NCI-H2227 treated with DMSO at 0.1 percent for 48 hours (cell line): Measurements from ENCODE around the gene TTC12.
A peak's percentile ranks its signal among the peaks of the same experiment; 100 is the strongest.

ENCODE experiments used
- DNase-seq: peaks from one replicate; lab custom pipeline; 2025; lab: John Stamatoyannopoulos, UW

TTC12 gene

DNA sequence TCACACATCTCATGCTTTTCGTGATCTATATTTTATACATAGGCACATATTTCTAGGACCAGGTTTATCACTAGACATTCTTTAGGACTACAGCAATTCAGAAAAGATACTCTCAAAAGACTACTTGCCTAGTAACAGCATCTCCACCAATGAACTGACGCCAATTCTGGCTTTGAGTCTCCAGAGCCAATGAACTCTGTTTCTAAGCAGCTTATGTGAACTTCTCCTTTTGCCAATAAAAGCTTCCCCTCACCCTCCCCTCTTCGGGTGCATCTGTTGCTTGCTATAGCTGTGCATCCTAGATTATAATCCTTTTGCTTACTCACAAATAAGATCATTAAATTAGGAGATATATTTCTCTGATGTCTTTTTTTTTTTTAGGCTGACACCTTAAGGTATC is 61.8 kb downstream of the TTC12 start:
- DNase-seq: no peak

DNA sequence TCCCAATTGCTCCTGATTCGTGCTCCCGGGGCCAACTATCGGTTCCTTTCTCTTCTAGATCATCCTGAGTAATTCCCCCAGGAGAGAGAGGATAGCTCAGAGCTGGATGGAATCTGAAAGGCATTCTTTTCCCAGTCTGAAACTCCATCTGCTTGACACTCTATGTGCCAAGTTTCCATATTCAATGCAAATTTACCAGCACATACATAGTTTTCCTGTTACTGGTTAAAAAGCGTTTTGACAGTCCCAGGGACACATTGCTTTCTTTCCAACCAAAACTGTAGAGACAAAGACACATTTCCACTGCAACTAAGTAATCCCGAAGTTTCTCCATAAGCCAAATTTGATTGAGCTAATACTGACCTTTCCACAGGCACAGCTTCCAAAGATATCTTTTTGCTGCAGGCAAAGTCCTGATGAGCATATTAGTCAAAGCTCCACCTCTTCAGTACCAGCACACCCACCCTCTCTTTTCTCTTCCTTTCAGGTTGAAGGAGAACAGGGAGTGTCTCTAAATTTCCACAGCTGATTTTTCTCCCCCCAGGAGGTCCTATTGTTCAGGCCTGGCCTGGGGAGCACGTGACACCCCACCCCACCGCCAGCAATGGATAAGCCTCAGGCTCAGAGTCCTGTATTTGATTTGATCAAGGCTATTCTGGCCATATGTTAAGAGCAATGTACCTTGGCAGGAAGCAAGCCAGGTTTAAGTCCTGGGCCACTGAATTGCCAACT is 63.5 kb downstream of the TTC12 start:
- DNase-seq: no peak

DNA sequence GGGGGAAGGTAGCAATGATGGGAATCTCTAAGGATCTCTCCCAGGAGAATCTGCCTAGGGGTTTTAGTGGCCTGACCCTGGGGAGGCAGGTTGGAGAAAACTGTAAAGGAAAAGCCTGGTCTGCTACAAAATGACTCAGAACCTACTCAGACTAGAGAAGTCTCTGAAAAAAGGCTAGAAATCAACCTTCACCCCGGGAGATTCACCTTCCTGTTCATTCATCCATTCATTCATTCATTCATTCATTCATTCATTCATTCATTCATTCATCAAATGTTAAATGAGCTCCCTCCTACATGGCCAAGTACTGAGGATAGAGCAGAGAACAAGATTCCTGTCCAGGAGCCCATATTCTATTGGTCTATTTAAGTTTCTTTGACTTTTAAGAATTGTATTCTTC is 64.3 kb downstream of the TTC12 start:
- no peak for DNase-seq

DNA sequence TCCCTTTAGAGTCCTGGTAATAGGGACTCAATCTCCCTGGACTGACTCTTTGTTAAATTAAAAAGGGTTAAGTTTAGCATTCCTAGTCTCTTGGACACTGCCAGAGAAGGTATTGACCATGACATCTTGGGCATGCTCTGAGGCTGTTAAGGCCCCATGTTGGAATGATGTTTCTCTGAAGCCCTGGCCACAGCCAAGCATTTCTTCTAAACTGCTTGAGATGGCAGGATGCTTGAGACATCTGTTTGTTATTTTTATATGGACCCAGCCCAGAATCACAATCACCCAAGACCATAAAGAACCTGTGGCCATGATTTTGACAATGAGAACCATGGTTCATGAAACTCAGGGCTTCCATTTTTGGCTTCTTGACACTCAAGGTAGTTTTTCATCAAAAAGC is 67.7 kb downstream of the TTC12 start:
- DNase-seq: no peak

DNA sequence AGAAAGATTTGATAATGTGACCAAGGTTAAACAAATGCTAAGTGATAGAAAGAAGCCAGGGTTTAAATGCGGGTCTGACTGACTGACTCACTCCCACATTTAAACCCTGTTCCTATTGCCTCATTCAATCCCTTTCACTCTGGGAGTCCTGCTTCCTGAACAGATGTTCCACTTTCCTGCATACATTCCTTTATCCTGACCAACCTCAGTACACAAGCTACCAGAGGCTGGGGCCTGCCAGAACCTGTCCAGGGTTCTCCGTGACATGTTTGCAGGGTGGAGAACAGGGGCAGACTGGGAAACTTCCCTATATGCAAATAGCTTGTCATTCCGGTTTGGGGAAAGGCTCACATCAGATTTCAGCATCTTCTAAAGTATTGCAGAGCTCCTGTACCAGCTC is 70.2 kb downstream of the TTC12 start:
- no peak for DNase-seq

- no peak for DNase-seq
Measured at GRCh38 chr11:113385749-113386148, 71.4 kb downstream of the TTC12 start.

DNA sequence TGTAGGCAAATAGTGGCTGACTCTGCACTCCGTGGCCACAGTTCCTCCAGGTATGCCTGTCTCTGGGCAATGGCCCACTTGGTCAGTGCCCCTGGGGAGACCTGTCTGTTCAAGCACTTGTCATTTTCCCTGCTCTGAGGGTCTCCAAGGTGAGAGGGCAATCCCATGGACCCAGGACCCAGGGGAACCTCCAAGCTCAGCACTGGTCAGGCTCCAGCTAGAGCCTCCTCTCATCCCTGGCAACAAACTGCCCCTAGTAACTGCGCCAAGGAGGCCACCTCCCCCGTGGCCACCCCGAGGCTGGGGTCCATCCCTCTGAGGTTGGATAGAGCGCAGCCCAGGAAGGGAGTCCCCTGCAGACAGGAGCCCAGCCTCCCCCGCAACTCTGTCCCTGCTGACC is 72.5 kb downstream of the TTC12 start:
- no peak for DNase-seq

DNA sequence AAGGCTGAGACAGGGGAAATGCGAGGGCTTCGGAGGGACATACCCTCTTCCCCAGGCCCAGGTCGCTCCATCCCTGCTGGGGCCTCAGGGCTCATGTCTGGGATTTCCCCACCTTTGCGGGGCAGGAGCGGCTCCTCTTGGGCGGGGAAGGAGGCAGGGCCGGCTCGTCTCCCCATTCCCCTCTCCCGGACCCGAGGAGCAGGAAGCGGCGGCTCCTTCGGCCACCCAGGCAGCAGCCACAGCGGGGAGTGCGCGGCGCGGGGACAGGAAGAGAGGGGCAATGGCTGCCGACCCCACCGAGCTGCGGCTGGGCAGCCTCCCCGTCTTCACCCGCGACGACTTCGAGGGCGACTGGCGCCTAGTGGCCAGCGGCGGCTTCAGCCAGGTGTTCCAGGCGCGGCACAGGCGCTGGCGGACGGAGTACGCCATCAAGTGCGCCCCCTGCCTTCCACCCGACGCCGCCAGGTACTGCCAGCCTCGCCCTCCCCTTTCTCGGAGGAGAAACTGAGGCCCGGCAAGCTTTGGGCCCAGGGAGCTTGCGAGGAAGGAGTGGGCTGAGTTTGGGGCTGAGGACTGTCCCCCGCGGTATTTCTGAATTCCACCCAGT is 73.3 kb downstream of the TTC12 start, which contains the start of gene ANKK1:
Gene ANKK1, plus strand, starts transcription at position 175 of the 607 bp plus-strand sequence. Its CDS starts 106 bp downstream, at position 281.
- DNase-seq: no peak

DNA sequence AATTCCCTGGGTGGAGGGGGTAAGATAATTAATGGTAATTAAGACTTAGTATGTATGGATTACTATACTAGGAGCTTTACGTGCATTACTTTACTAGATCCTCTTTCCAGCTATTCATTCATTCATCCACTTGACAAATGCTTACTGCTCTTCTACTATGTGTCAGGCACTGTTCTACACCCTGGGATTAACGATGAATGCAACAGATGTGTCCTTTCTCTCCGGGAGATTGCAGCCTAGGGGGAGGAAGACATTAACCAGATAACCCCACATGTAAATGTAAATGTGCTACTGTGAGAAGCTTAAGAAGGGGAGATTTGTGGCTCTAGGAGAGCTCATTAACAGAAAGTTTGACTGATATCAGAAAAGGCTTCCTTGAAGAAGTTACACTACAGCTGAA is 74.9 kb downstream of the TTC12 start:
- no peak for DNase-seq

GRCh38 chr11:113392236-113392921 is 78.0 kb downstream of the TTC12 start:
- no peak for DNase-seq

DNA sequence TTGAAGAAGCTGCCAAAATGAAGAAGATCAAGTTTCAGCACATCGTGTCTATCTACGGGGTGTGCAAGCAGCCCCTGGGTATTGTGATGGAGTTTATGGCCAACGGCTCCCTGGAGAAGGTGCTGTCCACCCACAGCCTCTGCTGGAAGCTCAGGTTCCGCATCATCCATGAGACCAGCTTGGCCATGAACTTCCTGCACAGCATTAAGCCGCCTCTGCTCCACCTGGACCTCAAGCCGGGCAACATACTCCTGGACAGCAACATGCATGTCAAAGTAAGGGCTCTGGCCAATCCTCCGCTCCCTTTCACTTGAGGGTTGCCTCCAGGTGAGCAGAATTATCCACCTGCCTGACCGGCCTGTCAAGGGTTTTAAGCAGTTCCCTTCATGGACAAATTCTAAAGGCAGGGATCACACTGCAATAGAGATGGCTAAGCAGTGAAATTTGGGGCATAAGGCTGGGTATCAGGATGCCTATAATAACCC is 79.2 kb downstream of the TTC12 start:
- no peak for DNase-seq

DNA sequence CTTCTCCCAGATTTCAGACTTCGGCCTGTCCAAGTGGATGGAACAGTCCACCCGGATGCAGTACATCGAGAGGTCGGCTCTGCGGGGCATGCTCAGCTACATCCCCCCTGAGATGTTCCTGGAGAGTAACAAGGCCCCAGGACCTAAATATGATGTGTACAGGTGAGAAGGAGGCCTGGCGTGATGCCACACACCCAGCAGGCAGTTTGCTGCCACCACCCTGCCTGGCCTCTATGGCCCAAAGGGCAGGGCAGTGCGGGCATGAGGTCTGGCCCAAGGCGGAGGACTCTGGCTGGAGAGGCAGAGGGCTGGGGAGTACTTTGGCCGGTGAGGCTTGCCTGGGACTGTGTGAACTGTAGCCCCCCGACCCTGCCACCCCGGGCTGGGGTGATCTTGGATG is 80.5 kb downstream of the TTC12 start:
- DNase-seq: no peak

- DNase-seq: no peak
Measured at GRCh38 chr11:113395782-113396336, 81.5 kb downstream of the TTC12 start.

DNA sequence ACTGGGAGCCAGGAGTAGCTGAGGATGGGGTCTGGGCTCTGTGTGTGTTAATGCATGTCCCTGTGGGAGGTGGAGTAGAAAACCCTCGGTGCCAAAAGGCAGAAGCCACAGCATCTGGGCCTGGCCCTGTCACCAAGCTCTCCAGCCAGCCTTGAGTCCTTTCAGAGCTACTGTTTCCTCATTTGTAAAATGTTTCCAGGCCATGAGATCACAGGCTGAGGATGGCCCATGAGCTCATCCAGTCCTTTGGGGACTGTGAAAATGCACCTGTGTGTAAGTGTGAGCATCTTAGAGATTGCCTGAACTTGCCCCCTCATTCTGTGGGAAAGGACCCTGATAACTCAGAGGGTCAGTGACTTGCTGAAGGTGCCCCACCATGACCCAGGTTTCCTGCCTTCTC is 82.3 kb downstream of the TTC12 start:
- no peak for DNase-seq

GRCh38 chr11:113397212-113397611 is 82.8 kb downstream of the TTC12 start:
- DNase-seq: no peak

DNA sequence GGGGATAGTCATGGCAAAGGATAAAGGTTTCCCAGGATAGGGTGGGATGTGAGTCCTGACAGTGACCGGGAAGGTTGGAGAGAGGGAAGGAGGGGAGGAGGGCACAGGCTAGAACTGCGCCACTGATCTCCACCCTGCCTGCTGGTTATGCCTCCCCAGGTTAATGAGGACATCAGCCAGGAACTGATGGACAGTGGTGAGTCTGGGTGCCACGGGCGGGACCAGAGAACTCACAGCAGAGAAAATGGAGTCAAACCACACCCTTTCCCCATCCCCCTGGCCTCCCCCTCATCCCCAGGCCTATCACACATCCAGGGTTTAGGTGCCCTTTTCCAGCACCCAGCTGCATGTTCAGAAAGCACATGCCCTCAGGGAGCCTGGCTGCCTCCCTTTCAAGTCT is 83.4 kb downstream of the TTC12 start:
- DNase-seq: no peak

DNA sequence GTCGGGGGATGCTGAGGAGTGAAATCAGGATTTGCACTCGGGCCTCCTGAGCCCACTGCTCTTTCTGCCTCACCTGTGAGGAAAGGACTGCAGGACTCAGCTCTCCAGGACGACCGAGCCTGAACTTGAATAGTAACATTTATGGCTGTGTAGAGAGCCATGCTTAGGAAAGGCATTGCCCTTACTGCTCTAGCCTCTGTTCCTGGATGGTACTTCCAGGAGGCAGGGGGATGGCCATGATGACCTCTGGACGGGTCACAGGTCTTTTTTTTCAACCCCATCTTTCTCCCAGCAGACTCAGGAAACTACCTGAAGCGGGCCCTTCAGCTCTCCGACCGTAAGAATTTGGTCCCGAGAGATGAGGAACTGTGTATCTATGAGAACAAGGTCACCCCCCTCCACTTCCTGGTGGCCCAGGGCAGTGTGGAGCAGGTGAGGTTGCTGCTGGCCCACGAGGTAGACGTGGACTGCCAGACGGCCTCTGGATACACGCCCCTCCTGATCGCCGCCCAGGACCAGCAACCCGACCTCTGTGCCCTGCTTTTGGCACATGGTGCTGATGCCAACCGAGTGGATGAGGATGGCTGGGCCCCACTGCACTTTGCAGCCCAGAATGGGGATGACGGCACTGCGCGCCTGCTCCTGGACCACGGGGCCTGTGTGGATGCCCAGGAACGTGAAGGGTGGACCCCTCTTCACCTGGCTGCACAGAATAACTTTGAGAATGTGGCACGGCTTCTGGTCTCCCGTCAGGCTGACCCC is 84.5 kb downstream of the TTC12 start:
- no peak for DNase-seq

DNA sequence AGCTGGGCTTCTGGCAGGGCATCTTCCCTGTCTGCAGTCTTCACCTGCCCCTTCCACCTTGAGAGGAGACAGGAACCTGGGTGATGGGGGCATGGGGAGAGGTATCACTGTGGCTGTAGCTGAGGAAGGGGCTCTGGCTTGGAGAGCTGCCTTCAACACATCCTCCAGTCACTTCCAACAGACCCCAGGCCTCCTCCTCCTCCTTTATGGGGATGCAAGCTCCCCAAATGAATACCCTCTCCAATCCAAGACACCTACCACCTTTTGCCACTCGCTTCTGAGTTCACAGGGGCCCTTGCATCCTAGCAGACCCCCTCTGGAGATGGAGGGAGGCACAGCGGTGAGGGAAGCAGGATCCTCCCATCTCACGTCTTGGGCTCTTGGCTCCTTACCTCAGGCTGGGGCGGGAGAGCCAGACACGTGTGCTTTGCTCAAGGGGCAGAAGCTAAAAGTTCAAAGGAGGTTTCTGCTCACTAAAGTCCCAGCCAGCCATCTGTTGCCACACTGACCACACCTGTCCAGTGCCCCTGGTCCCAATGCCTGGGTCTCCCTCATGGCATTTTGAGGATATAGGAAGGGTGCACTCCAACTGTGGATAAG is 86.3 kb downstream of the TTC12 start:
- DNase-seq: no peak

- DNase-seq: peak; percentile 21
Measured at GRCh38 chr11:113401718-113402117, 87.3 kb downstream of the TTC12 start.

DNA sequence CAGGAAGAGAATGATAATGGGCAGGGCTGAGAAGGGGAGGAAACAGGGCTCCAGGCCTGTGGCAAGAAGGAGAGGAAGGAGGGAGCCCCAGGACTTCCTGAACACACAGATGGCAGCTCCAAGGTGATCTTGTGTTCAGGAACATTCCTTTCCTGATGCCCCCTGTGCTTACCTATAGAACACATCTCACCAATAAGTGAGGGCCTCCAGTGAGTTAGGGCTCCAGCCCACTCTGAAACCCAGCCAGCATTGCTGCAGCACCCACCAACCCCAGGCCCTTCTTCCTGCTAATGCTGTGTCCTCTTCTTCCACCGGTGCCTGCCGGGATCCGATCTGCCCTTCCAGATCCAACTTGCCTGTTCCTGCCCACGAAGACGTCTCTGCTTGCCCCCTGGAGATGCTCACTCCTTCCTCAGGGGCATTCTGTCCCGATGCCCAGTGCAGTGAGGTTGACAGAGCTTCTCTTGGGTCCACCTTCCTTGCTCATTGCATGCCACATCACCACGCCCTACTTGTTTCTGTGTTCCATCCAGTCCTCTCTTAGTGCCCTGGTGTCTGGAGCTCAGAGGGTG is 90.6 kb downstream of the TTC12 start:
- no peak for DNase-seq
